MV-4-11 (cell line): ENCODE results near the gene NUP210L.

Experiments used
- DNase-seq: peaks from one replicate; lab custom pipeline; 2025; lab: John Stamatoyannopoulos, UW

NUP210L gene

GRCh38 chr1:153963850-153964331, 191.0 kb downstream of the NUP210L start:
- DNase-seq: no peak

GRCh38 chr1:153963030-153963849, 191.6 kb downstream of the NUP210L start, which contains the start of gene SLC39A1:
Gene SLC39A1, minus strand, starts transcription at chr1:153963537. Its CDS starts 822 bp downstream, at chr1:153962715.
- DNase-seq: peak; percentile 93

DNA sequence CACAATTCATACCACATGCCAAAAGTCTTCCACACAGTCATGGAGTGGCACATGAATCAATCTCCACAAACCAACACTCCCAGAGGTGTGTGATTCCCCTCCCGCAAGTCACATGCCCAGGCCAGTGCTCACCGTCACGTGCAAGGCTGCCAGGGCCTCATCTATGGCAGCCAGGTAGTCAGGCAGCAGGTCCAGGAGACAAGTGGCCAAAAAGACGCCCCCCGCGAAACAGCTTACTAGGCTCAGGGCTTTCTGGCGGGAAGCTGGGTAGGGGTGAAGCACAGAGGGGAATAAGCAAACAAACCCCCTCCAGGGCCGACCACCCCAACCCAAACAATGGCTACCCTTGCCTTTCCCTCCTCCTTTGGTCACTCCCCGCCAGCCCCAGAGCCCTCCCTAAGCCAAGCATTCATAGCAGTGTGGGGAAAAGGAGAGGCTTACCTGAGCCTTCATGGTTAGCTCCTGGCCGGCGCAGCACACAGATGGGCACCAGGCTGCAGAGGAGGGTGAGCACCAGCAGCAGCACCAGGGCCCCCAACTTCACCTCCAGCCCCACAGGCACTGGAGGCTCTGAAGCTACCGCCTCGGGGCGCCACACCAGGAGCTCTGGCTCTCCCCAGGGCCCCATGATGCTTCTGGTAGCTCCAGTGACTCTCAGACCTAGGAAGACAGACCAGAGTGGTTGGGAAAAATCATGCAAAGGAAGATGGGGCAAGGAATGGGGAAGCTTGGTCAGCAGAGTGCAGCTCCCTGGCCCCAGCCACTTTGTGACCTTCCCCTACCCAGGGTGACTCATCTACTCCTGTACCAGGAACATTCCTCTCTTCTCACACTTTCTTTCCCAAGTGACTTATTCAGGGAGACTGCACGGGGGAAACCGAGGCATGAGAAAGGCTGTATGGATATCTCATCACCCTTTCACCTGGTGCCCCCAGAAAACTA, 192.5 kb downstream of the NUP210L start:
- peak; percentile 46 for DNase-seq

GRCh38 chr1:153961421-153961820, 193.5 kb downstream of the NUP210L start:
- DNase-seq: no peak

GRCh38 chr1:153960206-153960605, 194.7 kb downstream of the NUP210L start:
- DNase-seq: no peak

GRCh38 chr1:153959454-153959853, 195.4 kb downstream of the NUP210L start:
- DNase-seq: no peak

DNA sequence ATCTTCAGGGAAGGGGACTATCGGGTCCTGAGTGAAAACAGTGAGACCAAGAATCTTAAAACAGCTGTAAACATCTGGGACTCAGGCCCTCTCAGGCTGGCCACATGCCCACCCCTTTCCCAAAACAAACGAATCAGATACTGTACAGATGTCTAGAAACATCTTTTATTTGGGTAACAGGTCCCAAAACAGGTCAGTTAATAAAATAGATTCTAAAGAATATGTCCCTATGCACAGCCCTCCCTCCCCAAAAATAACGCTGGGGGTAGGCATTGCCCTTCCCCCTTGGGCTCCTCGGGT, 196.0 kb downstream of the NUP210L start:
- no peak for DNase-seq

- DNase-seq: peak; percentile 99
Observed at GRCh38 chr1:153958111-153958960, 196.5 kb downstream of the NUP210L start, which contains the start of gene CRTC2. Gene CRTC2, minus strand, starts transcription at chr1:153958612. Its CDS starts 115 bp downstream, at chr1:153958497.

DNA sequence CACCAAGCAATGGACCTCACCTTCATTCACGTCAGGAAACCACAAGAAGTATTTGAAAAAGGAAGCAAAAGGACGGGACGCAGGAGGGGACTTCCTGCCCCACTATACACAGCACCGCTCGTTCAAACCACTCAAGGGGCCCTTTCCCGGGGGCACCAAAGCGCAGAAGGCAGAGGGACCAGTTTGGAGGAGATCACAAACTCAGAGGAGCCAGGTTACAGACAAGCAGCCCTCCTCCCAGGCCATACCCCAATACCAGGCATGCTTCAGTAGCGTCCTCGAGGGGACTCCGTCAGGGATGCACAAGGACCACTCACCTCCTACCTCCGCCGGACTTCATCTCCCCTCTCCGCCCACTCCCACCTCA, 197.1 kb downstream of the NUP210L start:
- peak; percentile 18 for DNase-seq

DNA sequence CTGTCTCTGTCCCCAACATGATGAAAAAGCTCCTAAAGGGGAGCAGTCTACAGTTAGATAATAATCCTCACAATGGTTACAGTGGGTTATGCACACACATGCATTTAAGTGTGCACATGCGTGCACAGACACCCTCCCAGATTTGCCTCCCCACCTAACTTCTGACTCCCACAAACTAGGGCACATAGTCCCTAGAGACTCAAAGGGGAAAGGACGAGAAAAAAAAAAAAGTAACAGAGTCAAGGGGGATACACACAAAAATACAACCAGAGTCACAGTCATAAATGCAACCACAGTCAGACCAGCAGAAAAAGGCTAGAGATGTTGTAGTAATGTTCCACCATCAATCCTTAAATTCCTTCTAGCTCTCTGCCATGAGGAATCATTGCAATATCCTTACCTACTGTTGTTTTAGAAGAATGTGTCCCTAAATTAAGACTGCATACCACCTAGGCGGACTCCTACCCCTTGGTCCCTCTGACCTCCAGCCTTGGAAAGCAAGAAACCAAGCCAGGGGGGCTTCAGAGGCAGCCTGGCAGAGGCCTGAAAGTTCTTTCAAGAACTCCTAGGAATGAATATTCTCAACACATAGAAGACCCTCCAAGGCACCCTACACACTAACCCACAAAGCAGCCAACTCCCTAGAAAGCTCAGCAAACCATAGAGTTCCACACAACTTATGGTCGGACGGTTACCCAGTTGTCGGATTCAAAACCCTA, 197.7 kb downstream of the NUP210L start:
- DNase-seq: no peak

GRCh38 chr1:153954826-153955225, 200.0 kb downstream of the NUP210L start:
- DNase-seq: no peak

DNA sequence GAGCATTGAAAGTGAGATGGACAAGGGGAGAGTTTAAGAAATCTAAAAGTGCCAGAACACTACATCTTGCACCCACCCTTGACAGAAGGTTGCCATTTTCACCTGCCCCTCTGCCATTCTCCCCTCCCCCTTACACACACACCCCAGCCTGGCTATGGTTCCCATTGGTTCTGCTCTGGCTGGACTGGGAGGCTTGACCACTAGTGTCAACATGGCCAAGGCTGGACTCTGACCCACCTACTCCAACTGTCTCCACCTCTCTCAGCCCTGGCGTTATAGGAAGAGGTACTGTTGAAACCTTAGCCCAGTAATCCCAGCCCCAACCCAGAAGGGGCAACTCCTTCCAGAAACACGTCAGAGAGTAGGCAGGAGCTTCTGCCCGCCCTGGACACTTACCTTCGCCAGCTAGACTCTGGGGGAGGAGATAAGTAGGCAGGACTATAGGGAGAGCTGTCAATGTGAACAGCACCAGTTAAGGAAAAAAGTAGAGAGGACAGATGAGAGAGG, 201.0 kb downstream of the NUP210L start:
- no peak for DNase-seq

- no peak for DNase-seq
Observed at GRCh38 chr1:153951801-153952200, 203.1 kb downstream of the NUP210L start.

DNA sequence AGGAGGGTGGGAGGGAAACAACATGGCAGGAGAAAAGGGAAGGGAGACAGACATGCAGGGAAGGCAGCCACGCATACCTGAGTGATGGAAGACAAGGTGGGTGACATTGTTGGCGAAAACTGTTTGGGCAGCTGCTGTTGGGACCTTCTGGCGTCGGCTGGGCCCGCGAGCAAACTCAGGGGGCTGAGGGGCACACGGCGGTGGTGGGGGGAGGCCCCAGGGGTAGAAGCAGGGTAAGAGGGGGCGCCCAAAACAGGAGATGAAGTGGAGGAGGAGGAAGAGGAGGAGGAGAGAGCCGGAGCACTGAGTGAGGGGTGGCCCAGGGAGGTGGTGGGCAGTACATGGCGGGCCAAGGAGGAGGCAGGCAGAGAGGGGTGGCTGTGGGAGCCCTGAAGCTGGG, 203.7 kb downstream of the NUP210L start:
- no peak for DNase-seq

GRCh38 chr1:153946622-153947241, 208.1 kb downstream of the NUP210L start, which contains the start of gene DENND4B:
Gene DENND4B, minus strand, starts transcription at chr1:153946718. Its CDS starts 2,344 bp downstream, at chr1:153944374.
- peak; percentile 82 for DNase-seq

DNA sequence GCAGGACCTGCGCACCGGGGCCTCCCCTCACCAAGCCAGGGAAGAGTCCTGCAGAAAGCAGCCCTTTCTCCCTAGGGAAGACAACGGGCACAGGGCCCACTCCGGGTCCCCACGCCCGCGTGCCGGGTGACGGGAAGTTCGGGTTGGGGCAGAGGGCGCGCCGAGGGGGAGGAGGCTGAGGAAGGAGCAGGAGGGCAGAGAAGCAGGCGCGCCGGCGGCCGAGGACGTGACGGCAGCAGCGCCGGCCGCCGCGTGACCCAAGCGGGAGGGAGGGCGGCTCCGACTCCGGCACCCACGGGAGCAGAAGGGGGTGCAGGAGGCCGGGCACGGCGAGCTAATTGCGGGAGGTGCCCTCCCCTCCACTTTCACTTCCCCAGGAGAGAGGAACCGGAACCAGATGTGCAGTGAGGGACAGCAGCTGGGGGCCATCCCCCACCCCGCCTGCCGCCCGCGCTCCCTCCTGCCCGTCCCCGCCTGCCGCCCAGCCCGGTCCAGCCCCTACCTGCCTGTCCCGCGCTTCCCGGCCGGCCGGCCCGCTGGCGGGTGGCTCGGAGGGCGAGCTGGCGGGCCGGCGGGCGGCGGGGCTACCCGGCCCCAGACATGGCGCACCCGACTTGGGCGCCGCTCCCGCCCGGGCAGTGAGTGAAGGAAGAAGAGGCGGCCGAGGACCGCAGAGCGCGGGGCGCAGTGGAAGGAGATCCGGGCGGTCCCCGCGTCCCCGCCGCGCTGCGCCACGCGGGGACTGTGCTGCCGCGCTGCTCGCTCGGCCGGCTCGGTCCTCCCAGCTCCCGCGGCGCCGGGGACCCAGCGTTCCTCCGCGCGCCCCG, 208.9 kb downstream of the NUP210L start:
- peak; percentile 95 for DNase-seq

- DNase-seq: peak; percentile 89
Observed at GRCh38 chr1:153945131-153945794, 209.6 kb downstream of the NUP210L start.

DNA sequence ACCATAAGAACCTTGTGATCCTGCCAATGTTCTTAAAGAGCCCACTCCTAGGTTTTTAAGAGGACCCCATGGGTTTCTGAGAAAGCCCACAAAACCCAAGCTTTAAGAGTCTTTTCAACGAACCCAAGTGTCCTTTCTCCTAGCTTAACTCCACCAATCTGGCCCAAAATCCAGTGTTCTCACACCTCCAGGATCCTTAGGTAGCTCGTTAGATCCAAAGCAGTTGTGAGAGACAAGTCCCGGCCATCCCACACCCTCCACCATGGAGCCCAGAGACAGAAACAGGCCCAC, 210.1 kb downstream of the NUP210L start:
- DNase-seq: no peak
